HepG2 (cell line): ENCODE data around the gene ZMIZ1. TPM values are rescaled to one million over a fixed set of nuclear protein-coding genes. Genes with fewer than 3 reads are reported as not detected.

Experiments
- ATAC-seq: fragments of 200-7000 bp; cut with Tn5 transposase; 3 replicates; pipeline ENCODE4 v1.9.1; 2020; ENCODE audit warnings: mild to moderate bottlenecking, moderate library complexity
- BruUV-seq: library from RNA; stranded (reverse); fragments of 400-500 nt; replicated peaks from 2 replicates; lab custom pipeline; 2021; lab: Mats Ljungman, UMichigan
- CTCF ChIA-PET: fragments of 300-600 bp; formaldehyde crosslinking; extraction: SDS; loops from one replicate; lab custom pipeline; 2021; ENCODE audit warnings: low total read pairs, inconsistent platforms, low intra/inter-chr PET ratio; lab: Yijun Ruan, JAX
- POLR2A ChIA-PET: fragments of 350-600 bp; sonication (Branson Sonifier 250); formaldehyde crosslinking; loops from one replicate; lab custom pipeline; 2020; ENCODE audit warnings: antibody characterized with exemption, inconsistent platforms; lab: Yijun Ruan, JAX
- DNase-seq: peaks from one replicate; pipeline ENCODE4 v3.0.0-alpha.2; 2015; ENCODE audit warnings: low spot score
- FAIRE-seq: peaks from 3 replicates; lab custom pipeline; 2011; peaks lifted over from hg19 to GRCh38; lab: Jason Lieb, UNC
- H2AFZ ChIP-seq: one replicate; pipeline ENCODE4 v1.6.1; 2011; ENCODE audit warnings: low read length, inconsistent platforms
- H3K27ac ChIP-seq: fragments of 300-600 bp; 3 replicates; pipeline ENCODE4 v1.8.0; 2011; ENCODE audit warnings: mixed run types, mild to moderate bottlenecking, mixed read lengths, low read length, inconsistent platforms; ENCODE audit not compliant: insufficient read depth; ENCODE audit errors: extremely low read length
- H3K27me3 ChIP-seq, 2 experiments: fragments of 200-600 bp in 1 of 2; 2 replicates in 1 of 2; 3 replicates in 1 of 2; pipeline versions ENCODE4 v1.6.0 to v1.8.0; 2011; ENCODE audit warnings: low read length in 2 of 2, mild to moderate bottlenecking in 2 of 2, moderate library complexity in 2 of 2, inconsistent platforms in 1 of 2; ENCODE audit not compliant: insufficient read depth in 2 of 2, control insufficient read depth in 1 of 2
- H3K36me3 ChIP-seq, 2 experiments: fragments of 200-600 bp in 1 of 2; replicated peaks in 1 of 2; 2 replicates in 1 of 2; 3 replicates in 1 of 2; pipeline versions ENCODE4 v1.5.1 to v1.8.0; 2011; ENCODE audit warnings: low read length in 2 of 2, inconsistent platforms in 1 of 2; ENCODE audit not compliant: insufficient read depth in 2 of 2, control insufficient read depth in 1 of 2
- H3K4me1 ChIP-seq: 2 replicates; pipeline ENCODE4 v1.5.1; 2012; ENCODE audit warnings: low read length, inconsistent platforms; ENCODE audit not compliant: insufficient read depth
- H3K4me2 ChIP-seq: 2 replicates; pipeline ENCODE4 v1.6.0; 2011; ENCODE audit warnings: low read depth, low read length, inconsistent platforms
- H3K4me3 ChIP-seq, 3 experiments: fragments of 200-600 bp in 1 of 3; sonication (generic), shearing (Covaris generic) in 1 of 3; replicated peaks in 1 of 3; 2 replicates each; pipeline ENCODE4 v1.5.1; 2011 to 2016; ENCODE audit warnings: low read length in 3 of 3, inconsistent platforms in 2 of 3, low read depth in 2 of 3, mild to moderate bottlenecking in 2 of 3, control low read depth in 1 of 3, mixed read lengths in 1 of 3; ENCODE audit not compliant: insufficient read depth in 1 of 3
- H3K79me2 ChIP-seq: one replicate; pipeline ENCODE4 v1.6.1; 2011; ENCODE audit warnings: low read length, inconsistent platforms; ENCODE audit not compliant: insufficient read depth
- H3K9ac ChIP-seq: 2 replicates; pipeline ENCODE4 v1.6.0; 2011; ENCODE audit warnings: mild to moderate bottlenecking, low read depth, low read length, inconsistent platforms; ENCODE audit not compliant: insufficient read depth
- H3K9me3 ChIP-seq: 2 replicates; pipeline ENCODE4 v1.5.1; 2012; ENCODE audit warnings: mild to moderate bottlenecking, low read length
- H4K20me1 ChIP-seq: 2 replicates; pipeline ENCODE4 v1.6.0; 2011; ENCODE audit warnings: inconsistent platforms, mild to moderate bottlenecking, low read length, moderate library complexity; ENCODE audit not compliant: insufficient read depth
- KDM3A ChIP-seq: IDR thresholded peaks from 2 replicates; pipeline ENCODE4 v1.6.1; 2018; ENCODE audit warnings: low read depth, missing compliant biosample characterization
- KLF13 ChIP-seq: sonication (generic); formaldehyde crosslinking; IDR thresholded peaks from 2 replicates; pipeline ENCODE4 v1.4.0; 2020; ENCODE audit warnings: mild to moderate bottlenecking, missing genetic modification reagents
- SIX4 ChIP-seq: sonication (generic); formaldehyde crosslinking; IDR thresholded peaks from 2 replicates; pipeline ENCODE4 v1.4.0; 2020; ENCODE audit warnings: missing genetic modification reagents
- SMYD3 ChIP-seq: sonication (generic); formaldehyde crosslinking; IDR thresholded peaks from 2 replicates; pipeline ENCODE4 v1.8.1; 2023; ENCODE audit warnings: mild to moderate bottlenecking, missing genetic modification reagents
- ZBTB38 ChIP-seq: sonication (generic); formaldehyde crosslinking; IDR thresholded peaks from 2 replicates; pipeline ENCODE4 v1.5.1; 2020; ENCODE audit warnings: mild to moderate bottlenecking, missing genetic modification reagents
- ZNF510 ChIP-seq: sonication (generic); formaldehyde crosslinking; IDR thresholded peaks from 2 replicates; pipeline ENCODE4 v1.4.0; 2020; ENCODE audit warnings: low read depth, mild to moderate bottlenecking, missing genetic modification reagents
- WGBS: methylation state at CpG from one replicate; pipeline ENCODE4 v1.1.6; 2017; ENCODE audit warnings: low lambda C conversion rate; 5-methylcytosine and 5-hydroxymethylcytosine counted together
- in situ Hi-C: cut with HindIII; loops from 2 replicates; pipeline ENCODE4 v1.10.0; 2017; ENCODE audit warnings: low pct_unique_long_range_greater_than_20kb; ENCODE audit not compliant: extremely low pct_ligation_motif_present
- intact Hi-C: fragments of 100-400 bp; cut with micrococcal nuclease; formaldehyde crosslinking; loops from one replicate; pipeline ENCODE4 v1.10.0; 2022; ENCODE audit not compliant: unreplicated experiment
- polyA plus RNA-seq, 8 experiments: library from polyadenylated mRNA; depleted of rRNA in 3 of 8; stranded (reverse) in 7 of 8; unstranded in 1 of 8; fragments of >200 nt; fragmentation: Illumina TruSeq in 4 of 8; extraction: Trizol in 4 of 8; gene quantifications; 2 replicates each; pipeline versions ENCODE4 v1.2.1 to v1.2.3, GENCODE V29; 2011 to 2016; ENCODE audit warnings: low read depth in 4 of 8, missing spikeins in 1 of 8, mixed read lengths in 1 of 8; ENCODE audit not compliant: insufficient read depth in 1 of 8
- total RNA-seq, 5 experiments: library from RNA; depleted of rRNA; stranded (reverse); fragments of >200 nt; fragmentation: Illumina TruSeq; extraction: Trizol; gene quantifications; 2 replicates each; pipeline ENCODE4 v1.2.3, GENCODE V29; 2016; ENCODE audit warnings: low read depth in 1 of 5
- TF ChIP-seq, protein P1 (sequence below): IDR thresholded peaks from 2 replicates; pipeline ENCODE4 v1.6.1; 2016; ENCODE audit warnings: low read depth, control low read depth
- TF ChIP-seq, protein P2 (sequence below): sonication (generic); formaldehyde crosslinking; IDR thresholded peaks from 2 replicates; pipeline ENCODE4 v1.5.0; 2020; ENCODE audit warnings: missing genetic modification reagents, mild to moderate bottlenecking, borderline replicate concordance
- TF ChIP-seq, protein P3 (sequence below): sonication (generic); formaldehyde crosslinking; IDR thresholded peaks from 2 replicates; pipeline ENCODE4 v1.5.1; 2020; ENCODE audit warnings: mild to moderate bottlenecking, moderate library complexity, missing genetic modification reagents
- TF ChIP-seq, protein P4 (sequence below): sonication (generic); formaldehyde crosslinking; IDR thresholded peaks from 2 replicates; pipeline ENCODE4 v1.4.0; 2020; ENCODE audit warnings: missing genetic modification reagents

The ZMIZ1 gene
- total and polyA plus RNA-seq, 2 of the 13 experiments (the other 11 are each of a cell fraction or from before 2014, with no cell fraction given) = 5.3 to 10.2 TPM

DNA sequence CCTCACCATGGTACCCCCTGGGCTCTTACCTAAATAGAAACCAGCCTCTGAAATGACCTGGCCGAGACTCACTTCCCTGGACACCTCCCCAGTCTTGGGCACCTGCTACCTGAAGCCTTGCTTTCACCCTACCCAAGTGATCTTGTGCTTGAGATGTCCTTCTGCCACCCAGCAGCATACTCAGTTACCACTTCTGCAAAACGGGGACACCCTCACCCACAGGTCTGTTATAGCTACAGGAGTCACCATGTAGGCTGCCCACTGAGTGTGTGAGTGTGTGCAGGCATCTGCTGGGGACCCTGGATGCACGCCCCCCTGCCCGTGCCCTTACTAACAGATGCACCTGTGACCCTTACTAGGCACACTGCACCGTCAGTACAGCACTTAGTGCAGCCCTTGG lies 183.7 kb downstream of the ZMIZ1 start:
- 94% methylated on average over 5 of the region's 5 CpGs for WGBS
- H3K36me3 ChIP-seq = peaks cover 29 to 57% of the 10 kb centered on the region in 2 experiments
- no peak for DNase-seq
- intact Hi-C loops = no loop called here
- no TSS peak for BruUV-seq
- no peaks in the 10 kb centered on the region for H3K9me3 ChIP-seq
- peaks cover 31% of the 10 kb centered on the region; the same call in 1 of the 2 replicates for H4K20me1 ChIP-seq
- H3K4me3 ChIP-seq = no peak overlapping the region
- ChIA-PET POLR2A (no interaction called here), CTCF (no interaction called here)
- no peak overlapping the region for H3K9ac ChIP-seq
- no peaks in the 10 kb centered on the region for H3K27me3 ChIP-seq
- TF ChIP-seq, protein P1, sequence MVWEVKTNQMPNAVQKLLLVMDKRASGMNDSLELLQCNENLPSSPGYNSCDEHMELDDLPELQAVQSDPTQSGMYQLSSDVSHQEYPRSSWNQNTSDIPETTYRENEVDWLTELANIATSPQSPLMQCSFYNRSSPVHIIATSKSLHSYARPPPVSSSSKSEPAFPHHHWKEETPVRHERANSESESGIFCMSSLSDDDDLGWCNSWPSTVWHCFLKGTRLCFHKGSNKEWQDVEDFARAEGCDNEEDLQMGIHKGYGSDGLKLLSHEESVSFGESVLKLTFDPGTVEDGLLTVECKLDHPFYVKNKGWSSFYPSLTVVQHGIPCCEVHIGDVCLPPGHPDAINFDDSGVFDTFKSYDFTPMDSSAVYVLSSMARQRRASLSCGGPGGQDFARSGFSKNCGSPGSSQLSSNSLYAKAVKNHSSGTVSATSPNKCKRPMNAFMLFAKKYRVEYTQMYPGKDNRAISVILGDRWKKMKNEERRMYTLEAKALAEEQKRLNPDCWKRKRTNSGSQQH (CRISPR knock-in tag) = no peak
- TF ChIP-seq, protein P2, sequence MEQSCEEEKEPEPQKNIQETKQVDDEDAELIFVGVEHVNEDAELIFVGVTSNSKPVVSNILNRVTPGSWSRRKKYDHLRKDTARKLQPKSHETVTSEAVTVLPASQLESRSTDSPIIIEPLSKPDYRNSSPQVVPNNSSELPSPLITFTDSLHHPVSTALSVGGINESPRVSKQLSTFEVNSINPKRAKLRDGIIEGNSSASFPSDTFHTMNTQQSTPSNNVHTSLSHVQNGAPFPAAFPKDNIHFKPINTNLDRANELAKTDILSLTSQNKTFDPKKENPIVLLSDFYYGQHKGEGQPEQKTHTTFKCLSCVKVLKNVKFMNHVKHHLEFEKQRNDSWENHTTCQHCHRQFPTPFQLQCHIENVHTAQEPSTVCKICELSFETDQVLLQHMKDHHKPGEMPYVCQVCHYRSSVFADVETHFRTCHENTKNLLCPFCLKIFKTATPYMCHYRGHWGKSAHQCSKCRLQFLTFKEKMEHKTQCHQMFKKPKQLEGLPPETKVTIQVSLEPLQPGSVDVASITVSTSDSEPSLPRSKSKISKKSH (CRISPR knock-in tag) = no peak
- no peak for TF ChIP-seq SIX4 (CRISPR knock-in tag)
- TF ChIP-seq SMYD3 = no peak
- TF ChIP-seq ZBTB38 (CRISPR knock-in tag) = no peak
- TF ChIP-seq, protein P3, sequence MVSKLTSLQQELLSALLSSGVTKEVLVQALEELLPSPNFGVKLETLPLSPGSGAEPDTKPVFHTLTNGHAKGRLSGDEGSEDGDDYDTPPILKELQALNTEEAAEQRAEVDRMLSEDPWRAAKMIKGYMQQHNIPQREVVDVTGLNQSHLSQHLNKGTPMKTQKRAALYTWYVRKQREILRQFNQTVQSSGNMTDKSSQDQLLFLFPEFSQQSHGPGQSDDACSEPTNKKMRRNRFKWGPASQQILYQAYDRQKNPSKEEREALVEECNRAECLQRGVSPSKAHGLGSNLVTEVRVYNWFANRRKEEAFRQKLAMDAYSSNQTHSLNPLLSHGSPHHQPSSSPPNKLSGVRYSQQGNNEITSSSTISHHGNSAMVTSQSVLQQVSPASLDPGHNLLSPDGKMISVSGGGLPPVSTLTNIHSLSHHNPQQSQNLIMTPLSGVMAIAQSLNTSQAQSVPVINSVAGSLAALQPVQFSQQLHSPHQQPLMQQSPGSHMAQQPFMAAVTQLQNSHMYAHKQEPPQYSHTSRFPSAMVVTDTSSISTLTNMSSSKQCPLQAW = no peak
- TF ChIP-seq, protein P4, sequence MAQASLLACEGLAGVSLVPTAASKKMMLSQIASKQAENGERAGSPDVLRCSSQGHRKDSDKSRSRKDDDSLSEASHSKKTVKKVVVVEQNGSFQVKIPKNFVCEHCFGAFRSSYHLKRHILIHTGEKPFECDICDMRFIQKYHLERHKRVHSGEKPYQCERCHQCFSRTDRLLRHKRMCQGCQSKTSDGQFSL (CRISPR knock-in tag) = no peak
- TF ChIP-seq ZNF510 (CRISPR knock-in tag) = no peak
- no peak for TF ChIP-seq KLF13
- TF ChIP-seq KDM3A (CRISPR knock-in tag) = no peak
- in situ Hi-C loops = no loop called here
- H3K4me2 ChIP-seq = no peak overlapping the region
- no peak overlapping the region for H2AFZ ChIP-seq
- FAIRE-seq = no peak
- H3K27ac ChIP-seq = no peak overlapping the region
- H3K4me1 ChIP-seq = no peaks in the 10 kb centered on the region
- ATAC-seq = no peak
- no peaks in the 10 kb centered on the region for H3K79me2 ChIP-seq
